GM12874 (cell line): ENCODE results near the gene KRT38.
A peak's percentile ranks its signal among the peaks of the same experiment; 100 is the strongest.

ENCODE experiments used
- TF ChIP-seq, protein P1 (sequence below): IDR thresholded peaks from 2 replicates; pipeline ENCODE4 v1.5.1; 2011; ENCODE audit warnings: low read depth, mild to moderate bottlenecking, control low read depth, low read length, moderate library complexity; ENCODE audit not compliant: insufficient read depth

The KRT38 gene

DNA sequence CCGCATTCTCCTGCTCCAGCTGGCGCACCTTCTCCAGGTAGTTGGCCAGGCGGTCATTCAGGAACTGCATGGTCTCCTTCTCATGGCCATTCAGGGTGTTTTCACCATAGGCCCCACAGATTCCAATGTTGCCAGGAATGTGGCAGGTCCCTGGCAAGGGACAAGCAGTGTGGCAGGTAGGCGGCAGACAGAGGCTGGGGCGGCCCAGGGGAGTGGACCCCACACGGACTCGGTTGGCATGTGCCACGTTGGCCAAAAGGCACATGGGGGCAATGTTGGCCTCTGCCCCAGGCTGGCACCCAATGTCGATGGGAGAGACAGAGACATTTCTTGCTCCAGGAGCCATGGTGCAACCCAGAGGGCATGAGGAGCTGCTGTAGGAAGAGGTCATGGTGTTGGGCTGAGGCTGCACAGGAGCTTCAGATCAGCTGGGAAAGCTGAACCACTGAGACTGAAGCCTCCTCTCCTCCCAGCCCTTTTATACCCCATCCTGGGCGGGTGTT lies at the start of gene KRT38:
KRT38 (minus strand) TSS at position 453 of the 503 bp plus-strand sequence; CDS start at position 391, 62 bp downstream.
- TF ChIP-seq, protein P1, sequence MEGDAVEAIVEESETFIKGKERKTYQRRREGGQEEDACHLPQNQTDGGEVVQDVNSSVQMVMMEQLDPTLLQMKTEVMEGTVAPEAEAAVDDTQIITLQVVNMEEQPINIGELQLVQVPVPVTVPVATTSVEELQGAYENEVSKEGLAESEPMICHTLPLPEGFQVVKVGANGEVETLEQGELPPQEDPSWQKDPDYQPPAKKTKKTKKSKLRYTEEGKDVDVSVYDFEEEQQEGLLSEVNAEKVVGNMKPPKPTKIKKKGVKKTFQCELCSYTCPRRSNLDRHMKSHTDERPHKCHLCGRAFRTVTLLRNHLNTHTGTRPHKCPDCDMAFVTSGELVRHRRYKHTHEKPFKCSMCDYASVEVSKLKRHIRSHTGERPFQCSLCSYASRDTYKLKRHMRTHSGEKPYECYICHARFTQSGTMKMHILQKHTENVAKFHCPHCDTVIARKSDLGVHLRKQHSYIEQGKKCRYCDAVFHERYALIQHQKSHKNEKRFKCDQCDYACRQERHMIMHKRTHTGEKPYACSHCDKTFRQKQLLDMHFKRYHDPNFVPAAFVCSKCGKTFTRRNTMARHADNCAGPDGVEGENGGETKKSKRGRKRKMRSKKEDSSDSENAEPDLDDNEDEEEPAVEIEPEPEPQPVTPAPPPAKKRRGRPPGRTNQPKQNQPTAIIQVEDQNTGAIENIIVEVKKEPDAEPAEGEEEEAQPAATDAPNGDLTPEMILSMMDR: no peak

DNA sequence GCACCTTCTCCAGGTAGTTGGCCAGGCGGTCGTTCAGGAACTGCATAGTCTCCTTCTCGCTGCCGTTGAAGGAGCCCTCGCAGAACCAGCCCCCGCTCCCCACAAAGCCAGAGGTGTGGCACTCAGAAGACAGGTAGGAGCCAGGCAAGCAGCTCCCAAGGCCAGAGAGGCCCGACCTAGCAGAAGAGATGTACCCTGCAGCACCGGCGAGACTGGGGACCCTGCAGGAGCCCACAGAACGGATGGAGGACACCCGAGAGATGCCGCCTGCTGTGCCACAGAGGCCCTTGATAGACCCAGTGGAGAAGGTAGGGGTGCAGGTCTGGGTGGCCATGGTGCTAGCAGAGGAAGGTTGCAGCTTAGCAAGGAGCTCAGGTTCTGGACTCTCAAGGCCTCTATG lies 48.7 kb upstream of the KRT38 start, which contains the start of gene KRT36:
KRT36 (minus strand) TSS at position 380 of the 400 bp plus-strand sequence; CDS start at position 334, 46 bp downstream.
- TF ChIP-seq, protein P1: no peak

DNA sequence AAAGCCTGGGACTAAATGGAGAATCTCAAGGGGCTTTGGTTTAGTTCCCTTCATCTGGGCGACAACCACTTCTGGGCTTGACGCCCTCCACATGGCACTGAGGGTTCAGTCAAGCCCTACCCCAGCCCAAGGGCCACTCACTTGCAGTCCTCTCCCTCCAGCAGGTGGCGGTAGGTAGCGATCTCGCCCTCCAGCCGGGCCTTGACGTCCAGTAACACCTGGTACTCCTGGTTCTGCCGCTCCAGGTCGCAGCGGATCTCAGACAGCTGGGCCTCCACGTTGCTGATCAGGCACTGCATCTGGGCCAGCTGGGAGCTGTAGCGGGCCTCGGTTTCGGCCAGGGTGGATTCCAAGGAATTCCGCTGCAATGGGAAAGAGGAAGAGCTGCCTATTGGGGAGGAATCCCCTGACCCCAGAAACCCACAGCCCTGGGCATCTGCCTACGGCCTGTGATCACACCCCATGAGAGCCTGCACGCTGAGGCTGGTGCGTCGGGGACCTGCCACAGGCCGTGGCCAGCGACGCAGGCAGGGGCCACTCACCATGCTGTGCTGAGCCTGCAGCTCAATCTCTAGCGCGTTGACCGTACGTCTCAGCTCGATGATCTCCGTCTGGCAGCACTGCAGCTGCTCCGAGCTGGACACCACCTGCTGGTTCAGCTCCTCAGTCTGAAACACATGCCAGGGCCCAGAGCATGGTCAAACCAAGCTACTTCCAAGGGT lies 46.2 kb upstream of the KRT38 start:
- TF ChIP-seq, protein P1: peak; percentile 70

DNA sequence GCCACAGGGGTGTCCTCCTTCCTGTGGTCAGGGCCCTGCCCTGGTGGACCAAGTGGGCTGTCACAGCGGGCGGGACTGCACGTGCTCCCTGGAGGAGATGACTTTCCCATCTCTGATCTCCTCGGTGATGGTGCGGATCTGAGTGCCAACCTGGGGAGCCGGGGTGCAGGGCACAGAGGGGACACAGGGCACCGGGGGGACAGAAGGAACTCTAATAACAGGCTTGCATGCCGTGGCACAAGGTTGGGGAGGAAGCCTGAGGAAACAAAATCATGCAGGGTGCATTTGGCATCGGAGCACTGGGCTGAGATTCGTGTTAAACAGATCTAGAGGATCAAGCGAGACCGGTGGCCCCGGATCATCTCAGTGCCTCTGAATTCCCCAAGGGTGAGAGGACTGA lies 45.5 kb upstream of the KRT38 start:
- TF ChIP-seq, protein P1: no peak

DNA sequence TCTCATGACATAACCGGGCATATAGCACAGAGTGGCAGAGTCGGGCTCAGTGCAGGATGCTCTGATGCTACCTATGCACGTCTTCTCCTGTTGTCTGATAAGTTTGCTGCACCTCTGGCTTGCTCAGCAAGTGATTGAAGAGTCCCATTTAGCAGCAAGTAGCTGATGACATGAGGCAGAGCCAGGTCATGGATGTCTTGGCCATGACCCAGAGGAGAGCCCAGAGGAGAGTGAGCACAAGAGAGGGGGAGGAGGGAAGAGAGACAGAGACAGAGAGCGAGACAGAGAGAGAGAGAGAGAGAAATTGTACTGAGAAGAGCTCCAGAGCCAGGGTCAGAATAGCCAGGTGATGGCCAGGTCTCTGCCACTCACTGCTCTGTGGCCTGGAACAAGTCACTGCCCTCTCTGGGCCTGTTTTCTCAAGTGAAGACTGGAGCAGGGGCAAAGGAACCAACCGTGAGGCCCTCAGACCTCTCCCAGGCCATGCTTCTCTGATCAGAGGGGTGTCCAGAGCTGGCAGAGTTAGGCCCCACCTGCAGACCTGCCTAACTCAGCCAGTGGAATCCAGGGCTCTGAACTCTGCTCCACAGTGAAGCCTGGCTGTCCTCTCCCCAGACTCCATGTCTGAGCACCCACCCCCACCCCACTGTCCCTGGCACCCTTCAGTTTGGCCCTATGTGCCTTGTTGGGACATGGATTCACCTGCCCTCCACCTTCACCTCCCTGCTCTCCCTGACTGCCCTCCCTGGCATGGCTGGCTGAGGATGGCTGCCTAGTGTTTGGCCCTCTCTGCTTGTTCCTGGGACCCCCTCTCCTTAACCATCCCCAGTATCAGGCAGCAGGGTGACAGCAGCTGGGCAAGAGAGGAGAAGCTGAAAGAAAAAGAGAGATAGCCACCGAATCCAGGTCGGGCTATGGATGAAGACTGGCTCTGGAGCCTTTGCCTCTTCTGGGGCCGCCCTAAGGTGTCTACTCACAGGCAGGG lies 44.4 kb upstream of the KRT38 start:
- TF ChIP-seq, protein P1: no peak

DNA sequence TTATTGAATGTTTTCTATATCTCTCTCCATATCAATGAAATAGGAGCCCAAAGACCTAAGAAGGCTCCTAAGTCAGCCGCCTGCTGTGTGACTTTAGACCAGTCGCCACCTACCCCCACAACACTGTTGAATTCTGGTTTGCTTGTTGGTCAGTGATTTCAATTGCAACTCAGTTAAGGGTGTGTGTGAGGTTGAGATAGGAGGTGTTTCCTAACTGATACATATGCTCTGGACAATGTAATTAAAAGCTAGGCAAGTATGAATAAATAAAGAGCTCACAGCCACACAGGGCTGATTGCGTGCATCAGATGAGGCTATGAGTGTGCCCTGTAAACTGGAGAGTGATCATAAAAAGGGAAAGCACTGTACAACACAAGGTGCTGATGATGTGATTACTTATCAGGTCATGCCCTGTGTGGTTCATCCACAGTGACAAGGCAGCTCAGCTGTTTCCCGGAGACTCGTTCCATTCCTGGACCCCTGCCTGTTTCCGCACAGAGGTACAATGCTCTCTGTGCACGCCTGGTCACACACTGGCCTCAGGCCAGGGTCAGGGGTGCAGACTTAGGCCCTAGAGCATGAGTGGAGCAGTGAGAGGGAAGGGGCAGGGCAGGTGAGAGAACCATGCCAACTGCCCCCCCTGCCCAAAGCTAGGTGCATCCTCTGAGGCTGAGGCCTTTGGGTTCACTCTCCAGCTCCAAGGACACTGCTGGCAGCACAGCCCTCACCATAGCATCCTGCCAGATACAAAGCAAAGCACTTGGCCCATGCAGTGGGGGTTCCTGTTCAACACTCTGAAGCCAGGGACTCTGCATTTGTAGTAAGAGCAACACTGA lies 43.4 kb upstream of the KRT38 start:
- TF ChIP-seq, protein P1: no peak

DNA sequence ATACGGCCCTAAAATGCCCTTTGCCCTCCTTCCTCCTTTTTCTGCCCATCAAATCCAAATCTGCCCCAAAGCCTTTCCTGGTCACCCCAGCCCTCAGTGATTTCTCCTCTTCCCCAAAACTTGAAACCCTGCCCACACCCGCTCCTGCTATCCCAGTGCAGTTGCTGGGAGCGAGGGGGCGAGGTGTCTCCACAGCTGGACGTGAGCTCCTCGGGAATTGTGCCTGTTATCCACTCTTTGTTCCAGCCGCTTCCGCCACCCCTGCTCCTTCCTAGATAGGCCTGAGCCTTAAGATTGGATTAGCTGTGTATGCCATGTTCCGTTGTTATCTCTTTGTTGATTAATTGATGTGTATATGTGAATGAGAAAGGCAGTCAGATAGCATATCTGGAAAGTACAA lies 42.7 kb upstream of the KRT38 start:
- TF ChIP-seq, protein P1: no peak
